Breast epithelium (tissue), 4 donors: ENCODE data around the gene SHMT1. TPM values are rescaled to one million over a fixed set of nuclear protein-coding genes. Genes with fewer than 3 reads are reported as not detected.

ENCODE experiments used
- DNase-seq, 2 donors: peaks; one replicate each; pipeline ENCODE4 v3.0.0-alpha.2; 2019; ENCODE audit warnings: low spot score in 2 of 2
- H3K27ac ChIP-seq, 2 donors: fragments of 200-600 bp; sonication (generic) in 1 of 2; one replicate each; pipeline ENCODE4 v1.5.1; 2016 to 2019; ENCODE audit warnings: mild to moderate bottlenecking in 1 of 2
- H3K27me3 ChIP-seq, 2 donors: fragments of 200-600 bp; sonication (generic) in 1 of 2; one replicate each; pipeline versions ENCODE4 v1.5.1 to v1.6.0; 2017 to 2019; ENCODE audit warnings: control low read depth in 1 of 2, mild to moderate bottlenecking in 1 of 2
- H3K36me3 ChIP-seq: fragments of 200-600 bp; one replicate; pipeline ENCODE4 v1.5.1; 2019
- H3K4me1 ChIP-seq, 2 donors: fragments of 200-600 bp; sonication (generic); one replicate each; pipeline ENCODE4 v1.5.1; 2016 to 2019; ENCODE audit warnings: control low read depth in 1 of 2
- H3K4me3 ChIP-seq, 3 donors: fragments of 200-600 bp; sonication (generic); 1 replicate in 2 of 3; 2 replicates in 1 of 3; pipeline ENCODE4 v1.5.1; 2016 to 2019; ENCODE audit warnings: mild to moderate bottlenecking in 3 of 3, moderate library complexity in 2 of 3
- H3K9me3 ChIP-seq, 2 donors: fragments of 200-600 bp; sonication (generic) in 1 of 2; one replicate each; pipeline ENCODE4 v1.5.1; 2016 to 2019; ENCODE audit warnings: control low read depth in 1 of 2
- POLR2A ChIP-seq: fragments of 450-650 bp; IDR thresholded peaks from one replicate; pipeline ENCODE4 v1.6.1; 2016; ENCODE audit warnings: antibody characterized with exemption, mild to moderate bottlenecking, moderate library complexity
- POLR2AphosphoS5 ChIP-seq, 3 donors: sonication (generic); formaldehyde crosslinking; IDR thresholded peaks; one replicate each; pipeline ENCODE4 v1.6.1; 2017; ENCODE audit warnings: antibody characterized with exemption in 3 of 3
- intact Hi-C: fragments of 100-400 bp; cut with DNase I; formaldehyde crosslinking; loops from one replicate; pipeline ENCODE4 v1.15.1; 2023; ENCODE audit warnings: low total_unique reads
- total RNA-seq, 3 donors: library from RNA; depleted of rRNA; stranded (reverse); fragments of >200 nt; gene quantifications; one replicate each; pipeline ENCODE4 v1.1.0, GENCODE V29; 2016
- TF ChIP-seq, protein P1 (sequence below), 3 donors: fragments of 450-650 bp; IDR thresholded peaks; one replicate each; pipeline ENCODE4 v1.5.1; 2016 to 2017; ENCODE audit warnings: antibody characterized with exemption in 3 of 3, mild to moderate bottlenecking in 3 of 3, moderate library complexity in 3 of 3

The SHMT1 gene
- total RNA-seq, 3 donors from 2014 or later, result 38.3 to 144 (median 47.1) TPM

DNA sequence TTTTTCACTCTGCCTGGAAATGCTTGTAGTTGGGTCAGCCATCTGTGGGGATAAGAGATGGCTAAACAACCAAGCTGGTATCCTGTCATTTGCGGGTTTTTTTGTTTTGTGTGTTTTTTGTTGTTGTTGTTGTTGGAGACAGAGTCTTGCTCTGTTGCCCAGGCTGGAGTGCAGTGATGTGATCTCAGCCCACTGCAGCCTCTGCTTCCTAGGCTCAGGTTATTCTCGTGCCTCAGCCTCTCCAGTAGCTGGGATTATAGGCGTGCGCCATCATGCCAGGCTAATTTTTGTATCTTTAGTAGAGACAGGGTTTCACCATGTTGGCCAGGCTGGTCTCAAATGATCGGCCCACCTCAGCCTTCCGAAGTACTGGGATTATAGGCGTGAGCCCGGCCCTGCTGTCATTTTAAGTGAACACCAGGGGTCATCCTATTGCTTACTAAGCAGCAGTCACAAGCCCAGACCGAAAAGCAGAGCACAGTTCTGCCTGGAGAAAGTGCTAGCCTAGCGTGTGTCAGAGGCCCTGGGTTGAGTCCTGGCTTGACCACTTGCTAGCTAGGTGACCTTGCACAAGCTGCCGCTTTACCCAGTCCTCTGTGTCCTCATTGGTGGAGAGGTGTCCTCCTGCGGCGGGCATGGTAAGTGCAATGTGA, 43.6 kb downstream of the SHMT1 start:
- TF ChIP-seq, protein P1, sequence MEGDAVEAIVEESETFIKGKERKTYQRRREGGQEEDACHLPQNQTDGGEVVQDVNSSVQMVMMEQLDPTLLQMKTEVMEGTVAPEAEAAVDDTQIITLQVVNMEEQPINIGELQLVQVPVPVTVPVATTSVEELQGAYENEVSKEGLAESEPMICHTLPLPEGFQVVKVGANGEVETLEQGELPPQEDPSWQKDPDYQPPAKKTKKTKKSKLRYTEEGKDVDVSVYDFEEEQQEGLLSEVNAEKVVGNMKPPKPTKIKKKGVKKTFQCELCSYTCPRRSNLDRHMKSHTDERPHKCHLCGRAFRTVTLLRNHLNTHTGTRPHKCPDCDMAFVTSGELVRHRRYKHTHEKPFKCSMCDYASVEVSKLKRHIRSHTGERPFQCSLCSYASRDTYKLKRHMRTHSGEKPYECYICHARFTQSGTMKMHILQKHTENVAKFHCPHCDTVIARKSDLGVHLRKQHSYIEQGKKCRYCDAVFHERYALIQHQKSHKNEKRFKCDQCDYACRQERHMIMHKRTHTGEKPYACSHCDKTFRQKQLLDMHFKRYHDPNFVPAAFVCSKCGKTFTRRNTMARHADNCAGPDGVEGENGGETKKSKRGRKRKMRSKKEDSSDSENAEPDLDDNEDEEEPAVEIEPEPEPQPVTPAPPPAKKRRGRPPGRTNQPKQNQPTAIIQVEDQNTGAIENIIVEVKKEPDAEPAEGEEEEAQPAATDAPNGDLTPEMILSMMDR (IDR thresholded peaks at IDR 0.05), result peak in 2 of 3 donors; percentile 47 to 49
- no peak for TF ChIP-seq POLR2A
- Histone ChIP-seq H3K27me3 (no peaks in the 10 kb centered on the region), H3K36me3 (peaks cover 11% of the 10 kb centered on the region), H3K27ac (no peak overlapping the region), H3K4me3 (peak overlapping the region in 1 of 3 donors; percentile 94), H3K9me3 (no peaks in the 10 kb centered on the region), H3K4me1 (peaks cover 18 to 54% of the 10 kb centered on the region in 2 donors)
- no peak for DNase-seq
- intact Hi-C loops, result no loop called here

DNA sequence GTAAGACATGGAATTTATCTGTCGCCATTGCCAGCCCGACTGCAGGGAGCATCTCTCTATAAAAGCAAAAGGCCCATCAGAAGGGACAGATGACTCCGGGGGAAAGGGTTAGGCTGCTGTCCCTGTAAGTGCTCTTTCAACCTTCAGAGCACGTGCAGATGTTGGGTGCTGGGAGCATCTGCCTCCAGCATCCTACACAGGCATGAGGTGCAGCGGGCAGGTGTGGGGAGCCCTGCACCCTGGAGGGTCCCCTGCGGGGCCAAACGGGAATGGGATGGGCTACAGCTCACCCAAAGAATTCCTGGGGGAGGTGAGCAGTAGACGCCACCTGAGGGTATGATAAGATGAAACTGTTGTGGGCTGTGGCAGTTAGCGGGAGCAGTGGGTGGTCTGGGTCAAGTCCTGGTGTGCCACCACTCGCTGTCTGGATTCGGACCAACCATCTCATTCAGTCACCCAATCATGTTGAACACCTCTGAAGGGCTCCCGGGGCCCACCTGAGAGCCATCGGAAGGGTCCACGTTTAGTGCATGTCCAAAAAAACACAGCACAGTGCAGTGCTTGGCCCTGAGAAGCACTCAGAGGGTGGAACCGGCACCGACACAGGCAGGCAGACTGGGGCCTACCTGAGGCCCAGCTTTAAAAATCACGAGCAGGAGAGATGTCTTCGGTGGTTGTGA, 44.4 kb downstream of the SHMT1 start:
- peak overlapping the region in 2 of 3 donors; percentile 25 to 94 for H3K4me3 ChIP-seq
- peaks cover 5% of the 10 kb centered on the region for H3K36me3 ChIP-seq
- no peak overlapping the region for H3K27ac ChIP-seq
- peaks cover 18 to 55% of the 10 kb centered on the region in 2 donors for H3K4me1 ChIP-seq
- intact Hi-C loops, result no loop called here
- no peaks in the 10 kb centered on the region for H3K9me3 ChIP-seq
- TF ChIP-seq, protein P1 (IDR thresholded peaks at IDR 0.05), result no peak
- TF ChIP-seq POLR2A, result no peak
- TF ChIP-seq POLR2AphosphoS5 (IDR thresholded peaks at IDR 0.05), result no peak
- no peak for DNase-seq
- H3K27me3 ChIP-seq, result no peaks in the 10 kb centered on the region

DNA sequence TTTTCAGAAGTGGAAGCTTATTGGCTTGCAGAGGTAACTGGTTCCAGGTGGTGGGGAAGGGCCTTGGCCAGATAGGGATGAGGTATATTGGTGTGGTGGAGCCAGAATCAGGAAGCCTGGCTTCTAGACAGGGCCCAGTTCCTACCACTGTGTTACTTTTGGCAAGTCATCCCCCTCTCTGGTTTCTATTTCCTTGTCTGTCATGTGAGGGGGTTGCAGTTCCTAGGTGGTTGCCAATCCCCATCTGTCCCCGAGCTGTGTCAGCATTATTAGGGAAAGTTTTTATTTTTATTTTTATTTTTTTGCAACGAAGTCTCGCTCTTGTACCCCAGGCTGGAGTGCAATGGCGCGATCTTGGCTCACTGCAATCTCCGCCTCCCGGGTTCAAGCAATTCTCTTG, 45.2 kb downstream of the SHMT1 start:
- Histone ChIP-seq H3K4me3 (peak overlapping the region; percentile 4 to 94 (median 25)), H3K27ac (peak overlapping the region in 1 of 2 donors; percentile 57), H3K9me3 (no peaks in the 10 kb centered on the region), H3K27me3 (no peaks in the 10 kb centered on the region), H3K36me3 (peaks cover 4% of the 10 kb centered on the region), H3K4me1 (peaks cover 18 to 58% of the 10 kb centered on the region in 2 donors)
- TF ChIP-seq POLR2AphosphoS5 (IDR thresholded peaks at IDR 0.05) (no peak), POLR2A (no peak)
- TF ChIP-seq, protein P1 (IDR thresholded peaks at IDR 0.05), result no peak
- DNase-seq, result no peak
- intact Hi-C loops, result no loop called here

DNA sequence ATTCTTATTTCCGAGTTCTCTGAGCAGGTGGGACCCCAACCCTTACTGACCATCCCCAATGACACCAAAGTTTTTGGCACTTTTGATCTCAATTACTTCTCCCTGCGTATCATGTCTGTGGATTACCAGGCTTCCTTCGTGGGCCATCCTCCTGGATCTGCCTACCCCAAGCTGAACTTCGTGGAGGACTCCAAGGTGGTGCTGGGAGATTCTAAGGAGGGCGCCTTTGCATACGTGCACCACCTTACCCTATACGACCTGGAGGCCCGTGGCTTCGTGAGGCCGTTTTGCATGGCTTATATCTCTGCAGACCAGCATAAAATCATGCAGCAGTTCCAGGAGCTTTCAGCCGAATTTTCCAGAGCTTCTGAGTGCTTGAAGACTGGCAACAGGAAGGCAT, 47.4 kb downstream of the SHMT1 start:
- no peak for TF ChIP-seq POLR2A
- no peak for TF ChIP-seq POLR2AphosphoS5 (IDR thresholded peaks at IDR 0.05)
- TF ChIP-seq, protein P1 (IDR thresholded peaks at IDR 0.05), result no peak
- Histone ChIP-seq H3K27ac (peak overlapping the region; percentile 90 to 98), H3K36me3 (no peaks in the 10 kb centered on the region), H3K9me3 (no peaks in the 10 kb centered on the region), H3K4me1 (peaks cover 18 to 57% of the 10 kb centered on the region in 2 donors), H3K4me3 (peak overlapping the region; percentile 70 to 94 (median 89)), H3K27me3 (no peaks in the 10 kb centered on the region)
- intact Hi-C loops, result no loop called here
- DNase-seq, result no peak

DNA sequence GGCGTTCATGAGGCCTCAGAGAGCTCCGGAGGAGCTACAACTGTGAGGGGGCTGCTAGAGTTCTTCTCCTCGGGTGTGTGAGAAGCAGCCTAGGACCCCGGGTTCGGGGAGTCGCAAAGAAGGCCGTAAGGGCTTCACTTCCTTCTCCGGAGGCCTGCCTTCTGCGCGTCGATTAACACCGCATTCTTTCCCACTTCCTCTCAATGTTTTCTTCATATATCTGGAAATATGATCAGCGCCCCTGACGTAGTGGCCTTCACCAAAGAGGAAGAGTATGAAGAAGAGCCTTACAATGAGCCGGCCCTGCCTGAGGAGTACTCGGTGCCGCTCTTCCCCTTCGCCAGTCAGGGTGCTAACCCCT, 47.8 kb downstream of the SHMT1 start:
- Histone ChIP-seq H3K4me1 (peaks cover 18 to 53% of the 10 kb centered on the region in 2 donors), H3K36me3 (no peaks in the 10 kb centered on the region), H3K4me3 (peak overlapping the region; percentile 70 to 94 (median 89)), H3K27me3 (no peaks in the 10 kb centered on the region), H3K9me3 (no peaks in the 10 kb centered on the region), H3K27ac (peak overlapping the region; percentile 90 to 98)
- no peak for DNase-seq
- intact Hi-C loops, result no loop called here
- TF ChIP-seq, protein P1 (IDR thresholded peaks at IDR 0.05), result no peak
- TF ChIP-seq POLR2A, result no peak
